Heart right ventricle (tissue), 16 donors: ENCODE results near the gene PFKP. TPM values are rescaled to one million over a fixed set of nuclear protein-coding genes. Genes with fewer than 3 reads are reported as not detected.

Source experiments
- ATAC-seq, 8 donors: fragments of 200-7000 bp; cut with Tn5 transposase; one replicate each; pipeline ENCODE4 v1.9.1; 2020; ENCODE audit warnings: mild to moderate bottlenecking in 8 of 8, moderate library complexity in 8 of 8, moderate number of reproducible peaks in 1 of 8
- DNase-seq, 2 donors: peaks; one replicate each; pipeline ENCODE4 v3.0.0-alpha.2; 2020
- H3K27ac ChIP-seq, 10 donors: fragments of 200-600 bp; sonication (generic) in 2 of 10; one replicate each; pipeline versions ENCODE4 v1.5.0 to v1.8.0; 2020 to 2022; ENCODE audit warnings: mild to moderate bottlenecking in 3 of 10
- H3K27me3 ChIP-seq, 7 donors: fragments of 200-600 bp; one replicate each; pipeline ENCODE4 v1.8.0; 2021 to 2022; ENCODE audit warnings: mild to moderate bottlenecking in 2 of 7
- H3K36me3 ChIP-seq, 9 donors: fragments of 200-600 bp; sonication (generic) in 1 of 9; one replicate each; pipeline versions ENCODE4 v1.5.0 to v1.8.0; 2020 to 2022; ENCODE audit warnings: mild to moderate bottlenecking in 2 of 9
- H3K4me1 ChIP-seq, 9 donors: fragments of 200-600 bp; sonication (generic) in 1 of 9; one replicate each; pipeline versions ENCODE4 v1.5.0 to v1.8.0; 2020 to 2022; ENCODE audit warnings: mild to moderate bottlenecking in 4 of 9
- H3K4me3 ChIP-seq, 10 donors: fragments of 200-600 bp; sonication (generic) in 2 of 10; one replicate each; pipeline versions ENCODE4 v1.5.0 to v1.8.0; 2020 to 2022; ENCODE audit warnings: mild to moderate bottlenecking in 7 of 10, moderate library complexity in 2 of 10
- H3K9me3 ChIP-seq, 11 donors: fragments of 200-600 bp in 10 of 11; sonication (generic) in 2 of 11; one replicate each; pipeline versions ENCODE4 v1.5.0 to v1.8.0; 2013 to 2022; ENCODE audit warnings: mild to moderate bottlenecking in 2 of 11, control low read depth in 1 of 11, moderate library complexity in 1 of 11
- CTCF ChIP-seq, 9 donors: fragments of 200-600 bp; sonication (generic) in 2 of 9; IDR thresholded peaks; one replicate each; pipeline versions ENCODE4 v1.5.0 to v1.8.0; 2021 to 2022; ENCODE audit warnings: antibody characterized with exemption in 9 of 9, mild to moderate bottlenecking in 5 of 9, moderate library complexity in 1 of 9
- WGBS, 2 donors: extraction: QIAGEN DNeasy Blood & Tissue Kit; methylation state at CpG; one replicate each; pipeline ENCODE4 v1.1.7; 2013; ENCODE audit warnings: inconsistent platforms in 1 of 2; 5-methylcytosine and 5-hydroxymethylcytosine counted together
- intact Hi-C, 10 donors: fragments of 100-400 bp; cut with DNase I; formaldehyde crosslinking; loops; one replicate each; pipeline versions ENCODE4 v1.11.1 to v1.14.2; 2022
- polyA plus RNA-seq, 2 donors: library from polyadenylated mRNA; stranded (reverse); fragments of 200-250 nt; gene quantifications; one replicate each; pipeline ENCODE4 v1.2.3, GENCODE V29; 2013
- total RNA-seq, 10 donors: library from RNA; stranded (reverse); fragmentation: NEBNext Ultra II Directional in 3 of 10; extraction: Animal tissue kit (Norgen Biotek cat#: 25700) in 3 of 10; gene quantifications; one replicate each; pipeline versions ENCODE4 v1.2.1 to v1.2.4, GENCODE V29; 2021 to 2023
- donor health status: Arrhythmogenic right ventricular cardiomyopathy.
- donor health status: ischemic (EF 13 %, LVEDD 7.1; RV severe dilation, severe dysfunction).
- donor health status: healthy with polysubstance abuse.
- donor health status: DM: no; HTN: yes; CAD: no.
- donor health status: DM: no; HTN: no; CAD: no.
- donor health status: ischemic (EF 25% LVEDD 6.9; RV normal size, moderate dysfunction).
- donor health status: ischemic (EF 25% LVEDD 5.7; RV mildly dilated, moderate dysfunction).
- donor health status: healthy.
- donor health status: DM: yes; HTN: yes; CAD: no.
- donor health status: Ischemic cardiomyopathy.
- donor health status: ischemic (EF 35%, LVEDD 5.7; RV mildly dilated, moderate dysfunction).
- donor health status: nonischemic (EF 11% LVEDD 7.7; RV severe dilation, severe dysfunction).
- donor health status: DM: yes; HTN: yes; CAD: no.
- donor health status: PGD.
- donor health status: ischemic (EF 29% LVEDD 5.4; RV normal size, mild dysfunction).
- donor health status: nonischemic (EF 23%, LVEDD 6.1; RV moderate dilation, normal function).

PFKP gene
- total and polyA plus RNA-seq, 12 donors: 68.3 to 316 (median 220) TPM

GRCh38 chr10:3143366-3143765 lies 76.0 kb downstream of the PFKP start:
- H3K4me3 ChIP-seq: no peak overlapping the region
- TF ChIP-seq CTCF (IDR thresholded peaks at IDR 0.05): no peak
- no peak overlapping the region for H3K27ac ChIP-seq
- peaks cover 0 to 100% (median 72%) of the 10 kb centered on the region in 9 donors for H3K36me3 ChIP-seq
- peaks cover 0 to 15% (median 11%) of the 10 kb centered on the region in 9 donors for H3K4me1 ChIP-seq
- intact Hi-C loops: no loop called here
- ATAC-seq: peak in 2 of 8 donors; percentile 15 to 41
- H3K9me3 ChIP-seq: no peaks in the 10 kb centered on the region
- WGBS, 2 donors: 95% methylated on average over 17 of the region's 17 CpGs
- no peak for DNase-seq
- H3K27me3 ChIP-seq: no peaks in the 10 kb centered on the region

- TF ChIP-seq CTCF (IDR thresholded peaks at IDR 0.05): no peak
- intact Hi-C loops: no loop called here
- Histone ChIP-seq H3K4me1 (peaks cover 0 to 15% (median 11%) of the 10 kb centered on the region in 9 donors), H3K36me3 (peaks cover 2 to 100% (median 72%) of the 10 kb centered on the region in 9 donors), H3K27me3 (no peaks in the 10 kb centered on the region), H3K4me3 (no peak overlapping the region), H3K9me3 (no peaks in the 10 kb centered on the region), H3K27ac (no peak overlapping the region)
- 95 to 96% methylated on average over 19 of the region's 19 CpGs for WGBS, 2 donors
- DNase-seq: no peak
- no peak for ATAC-seq
Observed at GRCh38 chr10:3143791-3144434, 76.6 kb downstream of the PFKP start.

GRCh38 chr10:3145366-3145765 lies 78.0 kb downstream of the PFKP start:
- Histone ChIP-seq H3K36me3 (peaks cover 5 to 100% (median 73%) of the 10 kb centered on the region in 9 donors), H3K27me3 (no peaks in the 10 kb centered on the region), H3K27ac (no peak overlapping the region), H3K4me1 (peaks cover 0 to 14% (median 5%) of the 10 kb centered on the region in 9 donors), H3K9me3 (no peaks in the 10 kb centered on the region), H3K4me3 (no peak overlapping the region)
- 97 to 98% methylated on average over 18 of the region's 18 CpGs for WGBS, 2 donors
- DNase-seq (no peak), ATAC-seq (no peak)
- intact Hi-C loops: no loop called here
- TF ChIP-seq CTCF (IDR thresholded peaks at IDR 0.05): no peak

- H3K4me1 ChIP-seq: peaks cover 0 to 5% (median 0%) of the 10 kb centered on the region in 9 donors
- no peak overlapping the region for H3K27ac ChIP-seq
- H3K36me3 ChIP-seq: peaks cover 5 to 100% (median 79%) of the 10 kb centered on the region in 9 donors
- DNase-seq (no peak), ATAC-seq (no peak)
- no peaks in the 10 kb centered on the region for H3K27me3 ChIP-seq
- 97% methylated on average over 8 of the region's 8 CpGs for WGBS, 2 donors
- no peaks in the 10 kb centered on the region for H3K9me3 ChIP-seq
- no peak overlapping the region for H3K4me3 ChIP-seq
- no peak for TF ChIP-seq CTCF (IDR thresholded peaks at IDR 0.05)
- intact Hi-C loops: no loop called here
Observed at GRCh38 chr10:3146289-3146688, 78.9 kb downstream of the PFKP start.
